Calu3 (cell line): ENCODE measurements around the gene NDUFA5. TPM values are rescaled to one million over a fixed set of nuclear protein-coding genes. Genes with fewer than 3 reads are reported as not detected.

Source experiments
- BruUV-seq: library from RNA; stranded (reverse); fragments of 400-500 nt; replicated peaks from 2 replicates; lab custom pipeline; 2021; lab: Mats Ljungman, UMichigan
- CTCF ChIA-PET: fragments of 300-600 bp; sonication (Branson Sonifier 250); formaldehyde crosslinking; loops from one replicate; lab custom pipeline; 2022; ENCODE audit warnings: antibody characterized with exemption; lab: Charles Lee
- DNase-seq: peaks from one replicate; pipeline ENCODE4 v3.0.0; 2022
- H3K27ac Mint-ChIP-seq: one replicate; pipeline ENCODE4 v1.8.0; 2022; ENCODE audit warnings: mixed read lengths; ENCODE audit not compliant: unreplicated experiment
- H3K27me3 Mint-ChIP-seq: one replicate; pipeline ENCODE4 v1.8.0; 2022; ENCODE audit warnings: mixed read lengths; ENCODE audit not compliant: unreplicated experiment
- H3K36me3 Mint-ChIP-seq: one replicate; pipeline ENCODE4 v1.8.0; 2022; ENCODE audit warnings: mild to moderate bottlenecking, moderate library complexity, mixed read lengths; ENCODE audit not compliant: insufficient read depth, unreplicated experiment
- H3K4me1 Mint-ChIP-seq: one replicate; pipeline ENCODE4 v1.8.0; 2022; ENCODE audit warnings: mild to moderate bottlenecking, low read depth, mixed read lengths; ENCODE audit not compliant: unreplicated experiment
- H3K4me3 Mint-ChIP-seq: one replicate; pipeline ENCODE4 v1.8.0; 2022; ENCODE audit warnings: mild to moderate bottlenecking, low read depth, moderate library complexity, mixed read lengths; ENCODE audit not compliant: unreplicated experiment
- H3K9me3 Mint-ChIP-seq: one replicate; pipeline ENCODE4 v1.8.0; 2022; ENCODE audit warnings: low read depth, mixed read lengths; ENCODE audit not compliant: unreplicated experiment
- intact Hi-C: fragments of 100-400 bp; cut with micrococcal nuclease; formaldehyde crosslinking; loops from one replicate; pipeline ENCODE4 v1.10.0; 2022; ENCODE audit not compliant: unreplicated experiment
- total RNA-seq: library from RNA; stranded (reverse); gene quantifications from 2 replicates; pipeline ENCODE4 v1.2.3, GENCODE V29; 2022
- TF ChIP-seq, protein P1 (sequence below): fragments of 200-600 bp; IDR thresholded peaks from one replicate; pipeline ENCODE4 v1.8.0; 2022; ENCODE audit warnings: antibody characterized with exemption; ENCODE audit not compliant: unreplicated experiment

The NDUFA5 gene
- total RNA-seq, 1 experiment from 2014 or later = 75.1 TPM

DNA sequence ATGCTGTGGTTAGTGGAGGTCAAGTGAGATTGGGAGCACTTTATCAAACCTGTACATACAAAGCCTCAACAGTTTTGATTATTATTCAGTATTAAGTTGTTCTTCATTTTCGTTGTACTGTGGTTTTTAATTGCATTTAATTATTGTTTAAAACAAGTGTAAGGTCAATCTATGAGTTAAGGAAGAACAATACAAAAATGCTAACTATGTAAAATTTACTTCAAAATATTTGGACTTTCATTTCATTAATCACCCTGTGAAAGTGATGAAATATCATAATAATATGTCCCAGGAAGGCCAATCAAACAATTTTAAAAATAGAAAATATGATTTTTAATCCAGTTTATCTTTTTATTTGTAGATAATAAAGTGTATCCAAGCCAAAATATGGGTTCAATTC lies 13.6 kb upstream of the NDUFA5 start:
- TF ChIP-seq, protein P1, sequence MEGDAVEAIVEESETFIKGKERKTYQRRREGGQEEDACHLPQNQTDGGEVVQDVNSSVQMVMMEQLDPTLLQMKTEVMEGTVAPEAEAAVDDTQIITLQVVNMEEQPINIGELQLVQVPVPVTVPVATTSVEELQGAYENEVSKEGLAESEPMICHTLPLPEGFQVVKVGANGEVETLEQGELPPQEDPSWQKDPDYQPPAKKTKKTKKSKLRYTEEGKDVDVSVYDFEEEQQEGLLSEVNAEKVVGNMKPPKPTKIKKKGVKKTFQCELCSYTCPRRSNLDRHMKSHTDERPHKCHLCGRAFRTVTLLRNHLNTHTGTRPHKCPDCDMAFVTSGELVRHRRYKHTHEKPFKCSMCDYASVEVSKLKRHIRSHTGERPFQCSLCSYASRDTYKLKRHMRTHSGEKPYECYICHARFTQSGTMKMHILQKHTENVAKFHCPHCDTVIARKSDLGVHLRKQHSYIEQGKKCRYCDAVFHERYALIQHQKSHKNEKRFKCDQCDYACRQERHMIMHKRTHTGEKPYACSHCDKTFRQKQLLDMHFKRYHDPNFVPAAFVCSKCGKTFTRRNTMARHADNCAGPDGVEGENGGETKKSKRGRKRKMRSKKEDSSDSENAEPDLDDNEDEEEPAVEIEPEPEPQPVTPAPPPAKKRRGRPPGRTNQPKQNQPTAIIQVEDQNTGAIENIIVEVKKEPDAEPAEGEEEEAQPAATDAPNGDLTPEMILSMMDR = no peak
- DNase-seq = no peak
- intact Hi-C loops = no loop called here
- Mint-ChIP-seq H3K4me3 (no peak overlapping the region), H3K9me3 (no peaks in the 10 kb centered on the region), H3K4me1 (no peaks in the 10 kb centered on the region), H3K27ac (no peak overlapping the region), H3K27me3 (no peaks in the 10 kb centered on the region), H3K36me3 (no peaks in the 10 kb centered on the region)
- BruUV-seq = no TSS peak
- CTCF ChIA-PET = no interaction called here

- CTCF ChIA-PET = interaction anchor here (1.0 kb wide), 1 partner anchor 11 kb away, joined by 9 read pairs; no protein-coding TSS in a partner anchor
- Mint-ChIP-seq H3K27me3 (no peaks in the 10 kb centered on the region), H3K4me3 (no peak overlapping the region), H3K27ac (no peak overlapping the region), H3K9me3 (no peaks in the 10 kb centered on the region), H3K4me1 (no peaks in the 10 kb centered on the region), H3K36me3 (no peaks in the 10 kb centered on the region)
- TF ChIP-seq, protein P1 = no peak
- intact Hi-C loops = no loop called here
- no TSS peak for BruUV-seq
- DNase-seq = no peak
Observed at GRCh38 chr7:123570390-123571182, 13.0 kb upstream of the NDUFA5 start.

DNA sequence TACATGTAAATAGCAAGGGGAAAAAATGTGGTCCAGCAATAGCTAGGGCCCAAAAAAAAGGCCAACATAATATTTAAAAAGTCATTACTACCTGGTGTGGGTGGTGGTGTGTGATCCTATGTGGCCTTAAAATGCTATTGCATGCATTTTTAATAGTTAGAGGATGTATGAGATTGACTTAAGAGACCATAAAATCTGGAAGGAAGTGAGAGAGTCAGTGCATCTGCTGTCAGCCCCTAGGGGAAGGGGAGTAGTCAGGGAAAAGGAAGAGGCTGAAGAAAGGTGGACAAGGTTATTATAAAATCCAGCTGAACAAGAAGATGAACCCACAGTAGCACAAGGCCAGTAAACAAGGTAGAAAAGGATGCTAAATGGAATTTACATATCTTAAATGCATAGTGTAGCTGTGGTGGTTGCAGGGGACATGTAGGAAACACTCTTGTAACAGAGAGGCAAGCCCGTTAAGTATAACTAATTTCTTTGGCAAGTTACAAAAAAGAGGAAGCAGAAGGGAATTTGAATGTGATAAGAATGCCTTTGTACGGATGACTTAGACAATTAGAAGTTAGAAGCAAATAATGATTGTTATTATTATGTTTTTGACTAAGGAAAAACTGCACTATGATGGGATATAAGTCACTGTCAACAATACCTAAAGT lies 11.9 kb upstream of the NDUFA5 start:
- no peak overlapping the region for H3K27ac Mint-ChIP-seq
- BruUV-seq = no TSS peak
- intact Hi-C loops = no loop called here

DNA sequence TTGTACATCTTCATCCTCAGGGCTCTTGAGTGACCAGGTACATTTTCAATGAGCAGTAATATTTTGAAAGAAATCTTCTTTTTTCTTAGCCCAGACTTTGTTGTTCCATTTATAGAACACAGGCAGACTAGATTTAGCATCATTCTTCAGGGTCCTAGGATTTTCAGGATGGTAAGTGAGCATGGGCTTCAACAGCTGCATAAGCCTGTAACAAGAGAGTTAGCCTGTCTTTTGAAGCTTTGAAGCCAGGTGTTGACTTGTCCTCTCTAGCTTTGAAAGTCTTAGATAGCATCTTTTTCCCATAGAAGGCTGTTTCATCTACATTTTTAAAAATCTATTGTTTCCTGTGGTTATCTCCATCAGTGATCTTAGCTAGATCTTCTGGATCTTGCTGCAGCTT lies 4.5 kb upstream of the NDUFA5 start:
- TF ChIP-seq, protein P1 = no peak
- no peak for DNase-seq
- H3K36me3 Mint-ChIP-seq = no peaks in the 10 kb centered on the region
- no peaks in the 10 kb centered on the region for H3K4me1 Mint-ChIP-seq
- no TSS peak for BruUV-seq
- H3K27ac Mint-ChIP-seq = no peak overlapping the region
- no peaks in the 10 kb centered on the region for H3K27me3 Mint-ChIP-seq
- no peaks in the 10 kb centered on the region for H3K9me3 Mint-ChIP-seq
- no peak overlapping the region for H3K4me3 Mint-ChIP-seq
- intact Hi-C loops = no loop called here
- CTCF ChIA-PET = interaction anchor here (0.7 to 1.1 kb wide), 2 partner anchors 16 to 119 kb away, joined by 3 read pairs; no protein-coding TSS in a partner anchor

More for the DNA sequence above, 11.9 kb upstream of the NDUFA5 start:
- TF ChIP-seq, protein P1 = no peak
- Mint-ChIP-seq H3K4me1 (no peaks in the 10 kb centered on the region), H3K36me3 (no peaks in the 10 kb centered on the region), H3K4me3 (no peak overlapping the region), H3K9me3 (no peaks in the 10 kb centered on the region), H3K27me3 (no peaks in the 10 kb centered on the region)
- no peak for DNase-seq
- CTCF ChIA-PET = interaction anchor here (1.0 kb wide), 1 partner anchor 9 kb away, joined by 9 read pairs; no protein-coding TSS in a partner anchor
